Natural killer cell treated with Interleukin-12 subunit alpha and Interleukin-12 subunit beta and Interleukin-15 and Interleukin-18, amount 100 ng/mL, for 72 hours (primary cell): ENCODE results near the gene CST3. TPM values are rescaled to one million over a fixed set of nuclear protein-coding genes. Genes with fewer than 3 reads are reported as not detected.

ENCODE experiments used
- ATAC-seq, 2 donors: fragments of 150-1000 bp; cut with Tn5 transposase in 1 of 2; sonication (Bioruptor Pico), chemical (Tn5 transposase) in 1 of 2; 2 replicates each; pipeline ENCODE4 v1.10.0; 2021
- DNase-seq: peaks from one replicate; pipeline ENCODE4 v3.0.0; 2022; ENCODE audit warnings: low spot score
- H3K27ac Mint-ChIP-seq, 2 donors: 1 replicate in 1 of 2; 2 replicates in 1 of 2; pipeline ENCODE4 v1.8.0; 2022; ENCODE audit warnings: mixed read lengths in 2 of 2, mild to moderate bottlenecking in 1 of 2, moderate library complexity in 1 of 2
- H3K27me3 Mint-ChIP-seq, 2 donors: 1 replicate in 1 of 2; 2 replicates in 1 of 2; pipeline ENCODE4 v1.8.0; 2022; ENCODE audit warnings: mixed read lengths in 2 of 2
- H3K36me3 Mint-ChIP-seq: one replicate; pipeline ENCODE4 v1.8.0; 2022; ENCODE audit warnings: mixed read lengths
- H3K4me1 Mint-ChIP-seq, 2 donors: 1 replicate in 1 of 2; 2 replicates in 1 of 2; pipeline ENCODE4 v1.8.0; 2022; ENCODE audit warnings: low read depth in 2 of 2, mixed read lengths in 2 of 2, mild to moderate bottlenecking in 1 of 2
- H3K4me3 Mint-ChIP-seq: one replicate; pipeline ENCODE4 v1.8.0; 2022; ENCODE audit warnings: mixed read lengths
- H3K9me3 Mint-ChIP-seq: 2 replicates; pipeline ENCODE4 v1.8.0; 2022; ENCODE audit warnings: mixed read lengths
- total RNA-seq, 2 donors: library from RNA; stranded (reverse); gene quantifications; one replicate each; pipeline ENCODE4 v1.2.3, GENCODE V29; 2022

Gene CST3
- total RNA-seq, 2 donors from 2014 or later, result 5.4 to 16.6 TPM

DNA sequence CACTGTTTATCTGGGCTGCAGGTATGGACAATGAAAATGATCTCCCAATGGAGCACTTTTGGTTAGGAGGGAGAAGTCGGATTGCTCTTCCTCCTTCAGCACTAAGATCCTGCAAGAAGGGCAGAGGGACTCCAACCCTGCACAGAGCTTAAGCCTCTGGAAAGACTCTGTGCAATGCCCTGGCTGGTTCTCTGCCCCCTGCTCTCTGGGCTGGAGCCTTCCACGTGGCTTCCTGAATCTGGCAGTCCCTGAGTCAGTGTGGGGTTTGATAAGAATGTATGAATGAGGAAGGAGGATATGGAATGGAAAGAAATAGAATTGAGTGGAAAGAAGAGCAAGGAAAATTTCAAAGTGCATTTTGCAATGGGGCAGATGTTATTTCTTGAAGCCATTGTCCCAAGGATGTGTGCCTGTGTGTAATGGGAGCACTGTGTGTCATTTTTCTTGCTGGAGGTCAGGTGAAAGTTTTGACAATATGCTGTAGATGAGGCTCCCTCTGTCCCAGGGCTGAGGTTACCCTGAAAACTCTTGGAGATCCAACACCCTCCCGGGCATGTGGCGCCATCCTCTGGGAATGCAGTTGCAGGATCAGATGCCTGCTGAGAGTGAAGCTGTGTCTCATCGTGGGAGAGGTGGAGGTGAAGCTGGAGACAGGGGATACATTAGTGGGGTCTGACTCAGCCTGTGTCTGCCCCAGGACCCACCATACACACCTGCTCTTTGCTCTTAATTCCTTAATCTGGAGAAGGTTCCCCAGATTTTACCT is 53.1 kb downstream of the CST3 start:
- H3K4me3 Mint-ChIP-seq, result no peak overlapping the region
- no peaks in the 10 kb centered on the region for H3K9me3 Mint-ChIP-seq
- H3K27me3 Mint-ChIP-seq, result peaks cover 19 to 29% of the 10 kb centered on the region in 2 donors
- no peaks in the 10 kb centered on the region for H3K36me3 Mint-ChIP-seq
- ATAC-seq, result no peak
- H3K4me1 Mint-ChIP-seq, result peaks cover 0 to 6% of the 10 kb centered on the region in 2 donors
- H3K27ac Mint-ChIP-seq, result no peak overlapping the region
- DNase-seq, result no peak

Other genes starting within 250 kb of the CST3 start
- 10 to 100 TPM; 12.4 to 16.6 TPM for gene NAPB, start 216.5 kb downstream of the CST3 start, total RNA-seq
- not detected for gene CSTL1, start 198.3 kb downstream of the CST3 start, total RNA-seq
- not detected for gene CST11, start 185.1 kb downstream of the CST3 start, total RNA-seq
- not detected for gene CST8, start 146.8 kb downstream of the CST3 start, total RNA-seq
- not detected for gene CST9L, start 69.5 kb downstream of the CST3 start, total RNA-seq
- not detected for gene CST9, start 32.0 kb downstream of the CST3 start, total RNA-seq
- gene CST4, start 51.1 kb upstream of the CST3 start, total RNA-seq, result not detected
- not detected for gene CST1, start 113.0 kb upstream of the CST3 start, total RNA-seq
- not detected for gene CST2, start 188.8 kb upstream of the CST3 start, total RNA-seq
- gene CST5, start 241.8 kb upstream of the CST3 start, total RNA-seq, result not detected